OCI-LY1 (cell line): ENCODE data around the gene MCUB.
"Not testable (repeated sequence)": the region's sequence is repeated elsewhere in the genome, so short reads cannot be mapped to it uniquely, and the experiment has no call there.

Source experiments
- CTCF ChIP-seq: fragments of 200-600 bp; sonication (generic), shearing (Covaris generic); IDR thresholded peaks from 2 replicates; pipeline ENCODE4 v1.5.1; 2017; ENCODE audit warnings: mild to moderate bottlenecking, antibody characterized with exemption, low read length, moderate library complexity, mixed read lengths
- EZH2 ChIP-seq: fragments of 200-600 bp; sonication (generic), shearing (Covaris generic); IDR thresholded peaks from 2 replicates; pipeline ENCODE4 v1.8.0; 2017; ENCODE audit warnings: borderline replicate concordance, mixed run types, mild to moderate bottlenecking, antibody characterized with exemption, low read length, moderate library complexity, mixed read lengths

GRCh38 chr4:109595123-109595522 lies 35.1 kb downstream of the MCUB start:
- not testable (repeated sequence) for TF ChIP-seq CTCF, EZH2
